ENCODE results near the gene TMEM244.

TMEM244 gene

GRCh38 chr6:129801909-129802308 lies 59.2 kb downstream of the TMEM244 start:
- no peak for DNase-seq

- DNase-seq: no peak
These were observed 65.9 kb downstream of the TMEM244 start for GRCh38 chr6:129795261-129795660.

- no peak for DNase-seq
These were observed 67.7 kb downstream of the TMEM244 start for GRCh38 chr6:129793447-129793846.

- no peak for DNase-seq
These were observed 69.1 kb downstream of the TMEM244 start for GRCh38 chr6:129792049-129792448.

- no peak for DNase-seq
These were observed 70.3 kb downstream of the TMEM244 start for GRCh38 chr6:129790785-129791184.

GRCh38 chr6:129789974-129790373 lies 71.1 kb downstream of the TMEM244 start:
- no peak for DNase-seq

GRCh38 chr6:129787816-129788215 lies 73.3 kb downstream of the TMEM244 start:
- no peak for DNase-seq

GRCh38 chr6:129786548-129786947 lies 74.6 kb downstream of the TMEM244 start:
- DNase-seq: no peak

- no peak for DNase-seq
These were observed 75.4 kb downstream of the TMEM244 start for GRCh38 chr6:129785756-129786135.

GRCh38 chr6:129785047-129785755 lies 75.9 kb downstream of the TMEM244 start:
- no peak for DNase-seq
